Measurements from ENCODE around the gene SYT5. TPM values are rescaled to one million over a fixed set of nuclear protein-coding genes. Genes with fewer than 3 reads are reported as not detected.
A peak's percentile ranks its signal among the peaks of the same experiment; 100 is the strongest.

SYT5 gene
- total and polyA plus RNA-seq, 2 of the 13 experiments (the other 11 are each of a cell fraction or from before 2014, with no cell fraction given), result not detected

DNA sequence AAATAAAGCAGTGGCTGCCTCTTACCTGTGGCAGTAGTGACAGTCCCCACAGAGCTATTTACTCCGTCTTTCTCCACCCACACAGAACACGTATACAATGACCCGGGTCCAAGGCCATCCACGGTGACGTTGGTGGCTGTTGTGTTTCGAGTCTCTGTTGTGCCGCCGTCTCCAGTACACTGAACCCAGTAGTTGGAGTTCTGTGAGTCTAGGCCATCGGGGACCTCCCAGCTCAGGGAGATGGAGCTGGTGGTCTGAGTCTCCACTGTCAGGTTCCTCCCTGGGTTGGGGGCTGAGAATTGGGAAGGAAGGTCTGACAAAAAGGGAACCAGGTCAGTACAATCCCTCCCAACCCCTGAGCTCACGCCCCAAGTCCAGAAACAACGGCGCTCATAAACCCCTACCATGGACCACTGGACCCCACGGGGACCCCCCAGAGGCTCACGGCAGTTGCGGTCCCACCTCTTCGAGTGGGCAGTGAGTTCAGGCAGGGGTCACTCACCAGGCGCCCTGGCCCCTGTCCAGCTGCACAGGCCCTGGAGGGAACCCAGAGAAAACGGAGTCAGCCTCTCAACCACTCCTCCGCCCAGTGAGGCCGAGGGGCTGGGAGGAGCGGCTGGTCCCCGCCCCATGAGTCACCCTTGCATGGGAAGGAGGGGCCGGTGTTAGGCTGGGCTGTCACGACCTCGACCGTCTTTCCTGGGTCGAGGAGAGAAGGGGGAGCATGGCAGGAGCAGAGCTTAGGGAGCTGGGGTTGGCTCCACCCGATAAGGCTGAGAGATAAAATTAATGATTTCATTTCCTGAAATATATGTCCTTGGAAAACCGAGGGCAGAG, 26.8 kb upstream of the SYT5 start (continued):
- TF ChIP-seq, protein P1, sequence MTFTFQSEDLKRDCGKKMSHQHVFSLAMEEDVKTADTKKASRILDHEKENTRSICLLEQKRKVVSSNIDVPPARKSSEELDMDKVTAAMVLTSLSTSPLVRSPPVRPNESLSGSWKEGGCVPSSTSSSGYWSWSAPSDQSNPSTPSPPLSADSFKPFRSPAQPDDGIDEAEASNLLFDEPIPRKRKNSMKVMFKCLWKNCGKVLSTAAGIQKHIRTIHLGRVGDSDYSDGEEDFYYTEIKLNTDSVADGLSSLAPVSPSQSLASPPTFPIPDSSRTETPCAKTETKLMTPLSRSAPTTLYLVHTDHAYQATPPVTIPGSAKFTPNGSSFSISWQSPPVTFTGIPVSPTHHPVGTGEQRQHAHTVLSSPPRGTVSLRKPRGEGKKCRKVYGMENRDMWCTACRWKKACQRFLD (CRISPR knock-in tag; IDR thresholded peaks at IDR 0.05; ENCODE audit: borderline replicate concordance), result no peak
- TF ChIP-seq, protein P2, sequence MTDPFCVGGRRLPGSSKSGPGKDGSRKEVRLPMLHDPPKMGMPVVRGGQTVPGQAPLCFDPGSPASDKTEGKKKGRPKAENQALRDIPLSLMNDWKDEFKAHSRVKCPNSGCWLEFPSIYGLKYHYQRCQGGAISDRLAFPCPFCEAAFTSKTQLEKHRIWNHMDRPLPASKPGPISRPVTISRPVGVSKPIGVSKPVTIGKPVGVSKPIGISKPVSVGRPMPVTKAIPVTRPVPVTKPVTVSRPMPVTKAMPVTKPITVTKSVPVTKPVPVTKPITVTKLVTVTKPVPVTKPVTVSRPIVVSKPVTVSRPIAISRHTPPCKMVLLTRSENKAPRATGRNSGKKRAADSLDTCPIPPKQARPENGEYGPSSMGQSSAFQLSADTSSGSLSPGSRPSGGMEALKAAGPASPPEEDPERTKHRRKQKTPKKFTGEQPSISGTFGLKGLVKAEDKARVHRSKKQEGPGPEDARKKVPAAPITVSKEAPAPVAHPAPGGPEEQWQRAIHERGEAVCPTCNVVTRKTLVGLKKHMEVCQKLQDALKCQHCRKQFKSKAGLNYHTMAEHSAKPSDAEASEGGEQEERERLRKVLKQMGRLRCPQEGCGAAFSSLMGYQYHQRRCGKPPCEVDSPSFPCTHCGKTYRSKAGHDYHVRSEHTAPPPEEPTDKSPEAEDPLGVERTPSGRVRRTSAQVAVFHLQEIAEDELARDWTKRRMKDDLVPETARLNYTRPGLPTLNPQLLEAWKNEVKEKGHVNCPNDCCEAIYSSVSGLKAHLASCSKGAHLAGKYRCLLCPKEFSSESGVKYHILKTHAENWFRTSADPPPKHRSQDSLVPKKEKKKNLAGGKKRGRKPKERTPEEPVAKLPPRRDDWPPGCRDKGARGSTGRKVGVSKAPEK (CRISPR knock-in tag; IDR thresholded peaks at IDR 0.05; ENCODE audit: borderline replicate concordance), result no peak
- TF ChIP-seq, protein P3, sequence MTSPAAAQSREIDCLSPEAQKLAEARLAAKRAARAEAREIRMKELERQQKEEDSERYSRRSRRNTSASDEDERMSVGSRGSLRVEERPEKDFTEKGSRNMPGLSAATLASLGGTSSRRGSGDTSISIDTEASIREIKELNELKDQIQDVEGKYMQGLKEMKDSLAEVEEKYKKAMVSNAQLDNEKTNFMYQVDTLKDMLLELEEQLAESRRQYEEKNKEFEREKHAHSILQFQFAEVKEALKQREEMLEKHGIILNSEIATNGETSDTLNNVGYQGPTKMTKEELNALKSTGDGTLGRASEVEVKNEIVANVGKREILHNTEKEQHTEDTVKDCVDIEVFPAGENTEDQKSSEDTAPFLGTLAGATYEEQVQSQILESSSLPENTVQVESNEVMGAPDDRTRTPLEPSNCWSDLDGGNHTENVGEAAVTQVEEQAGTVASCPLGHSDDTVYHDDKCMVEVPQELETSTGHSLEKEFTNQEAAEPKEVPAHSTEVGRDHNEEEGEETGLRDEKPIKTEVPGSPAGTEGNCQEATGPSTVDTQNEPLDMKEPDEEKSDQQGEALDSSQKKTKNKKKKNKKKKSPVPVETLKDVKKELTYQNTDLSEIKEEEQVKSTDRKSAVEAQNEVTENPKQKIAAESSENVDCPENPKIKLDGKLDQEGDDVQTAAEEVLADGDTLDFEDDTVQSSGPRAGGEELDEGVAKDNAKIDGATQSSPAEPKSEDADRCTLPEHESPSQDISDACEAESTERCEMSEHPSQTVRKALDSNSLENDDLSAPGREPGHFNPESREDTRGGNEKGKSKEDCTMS (CRISPR knock-in tag; conservative IDR thresholded peaks at IDR 0.05), result no peak
- TF ChIP-seq ZNF766 (CRISPR knock-in tag; IDR thresholded peaks at IDR 0.05; ENCODE audit: borderline replicate concordance) (no peak), HMG20B (CRISPR knock-in tag; conservative IDR thresholded peaks at IDR 0.05) (0 out of 2 replicates have a peak, but pooled peaks have one; percentile 18), ZNF777 (CRISPR knock-in tag; IDR thresholded peaks at IDR 0.05) (no peak), CBX5 (CRISPR knock-in tag; IDR thresholded peaks at IDR 0.05; ENCODE audit: borderline replicate concordance) (no peak; the same call in 1 of the 2 replicates), RORA (CRISPR knock-in tag; IDR thresholded peaks at IDR 0.05) (no peak; the same call in 1 of the 2 replicates), HMGA1 (CRISPR knock-in tag; conservative IDR thresholded peaks at IDR 0.05) (no peak), ZSCAN20 (CRISPR knock-in tag; IDR thresholded peaks at IDR 0.05; ENCODE audit: borderline replicate concordance) (no peak), TCF12 (IDR thresholded peaks at IDR 0.05) (no peak), TCF12 (CRISPR knock-in tag; IDR thresholded peaks at IDR 0.05) (peak; percentile 57; the same call in 1 of the 2 replicates), STAG1 (CRISPR knock-in tag; IDR thresholded peaks at IDR 0.05) (0 out of 2 replicates have a peak, but pooled peaks have one; percentile 2), YY1 (IDR thresholded peaks at IDR 0.05; ENCODE audit: insufficient read depth, insufficient replicate concordance, low read depth, low read length) (no peak), ZNF20 (CRISPR knock-in tag; IDR thresholded peaks at IDR 0.05) (no peak)
- TF ChIP-seq, protein P4, sequence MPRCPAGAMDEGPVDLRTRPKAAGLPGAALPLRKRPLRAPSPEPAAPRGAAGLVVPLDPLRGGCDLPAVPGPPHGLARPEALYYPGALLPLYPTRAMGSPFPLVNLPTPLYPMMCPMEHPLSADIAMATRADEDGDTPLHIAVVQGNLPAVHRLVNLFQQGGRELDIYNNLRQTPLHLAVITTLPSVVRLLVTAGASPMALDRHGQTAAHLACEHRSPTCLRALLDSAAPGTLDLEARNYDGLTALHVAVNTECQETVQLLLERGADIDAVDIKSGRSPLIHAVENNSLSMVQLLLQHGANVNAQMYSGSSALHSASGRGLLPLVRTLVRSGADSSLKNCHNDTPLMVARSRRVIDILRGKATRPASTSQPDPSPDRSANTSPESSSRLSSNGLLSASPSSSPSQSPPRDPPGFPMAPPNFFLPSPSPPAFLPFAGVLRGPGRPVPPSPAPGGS (CRISPR knock-in tag; IDR thresholded peaks at IDR 0.05), result peak; percentile 74
- TF ChIP-seq, protein P5, sequence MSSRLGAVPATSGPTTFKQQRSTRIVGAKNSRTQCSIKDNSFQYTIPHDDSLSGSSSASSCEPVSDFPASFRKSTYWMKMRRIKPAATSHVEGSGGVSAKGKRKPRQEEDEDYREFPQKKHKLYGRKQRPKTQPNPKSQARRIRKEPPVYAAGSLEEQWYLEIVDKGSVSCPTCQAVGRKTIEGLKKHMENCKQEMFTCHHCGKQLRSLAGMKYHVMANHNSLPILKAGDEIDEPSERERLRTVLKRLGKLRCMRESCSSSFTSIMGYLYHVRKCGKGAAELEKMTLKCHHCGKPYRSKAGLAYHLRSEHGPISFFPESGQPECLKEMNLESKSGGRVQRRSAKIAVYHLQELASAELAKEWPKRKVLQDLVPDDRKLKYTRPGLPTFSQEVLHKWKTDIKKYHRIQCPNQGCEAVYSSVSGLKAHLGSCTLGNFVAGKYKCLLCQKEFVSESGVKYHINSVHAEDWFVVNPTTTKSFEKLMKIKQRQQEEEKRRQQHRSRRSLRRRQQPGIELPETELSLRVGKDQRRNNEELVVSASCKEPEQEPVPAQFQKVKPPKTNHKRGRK (CRISPR knock-in tag; IDR thresholded peaks at IDR 0.05), result no peak
